NCI-H187 (cell line): ENCODE measurements around the gene EPB41L2.
"Not testable (repeated sequence)": the region's sequence is repeated elsewhere in the genome, so short reads cannot be mapped to it uniquely, and the experiment has no call there.

Source experiments
- DNase-seq, 2 experiments: peaks; one replicate each; lab custom pipeline; 2025; lab: John Stamatoyannopoulos, UW

The EPB41L2 gene

DNA sequence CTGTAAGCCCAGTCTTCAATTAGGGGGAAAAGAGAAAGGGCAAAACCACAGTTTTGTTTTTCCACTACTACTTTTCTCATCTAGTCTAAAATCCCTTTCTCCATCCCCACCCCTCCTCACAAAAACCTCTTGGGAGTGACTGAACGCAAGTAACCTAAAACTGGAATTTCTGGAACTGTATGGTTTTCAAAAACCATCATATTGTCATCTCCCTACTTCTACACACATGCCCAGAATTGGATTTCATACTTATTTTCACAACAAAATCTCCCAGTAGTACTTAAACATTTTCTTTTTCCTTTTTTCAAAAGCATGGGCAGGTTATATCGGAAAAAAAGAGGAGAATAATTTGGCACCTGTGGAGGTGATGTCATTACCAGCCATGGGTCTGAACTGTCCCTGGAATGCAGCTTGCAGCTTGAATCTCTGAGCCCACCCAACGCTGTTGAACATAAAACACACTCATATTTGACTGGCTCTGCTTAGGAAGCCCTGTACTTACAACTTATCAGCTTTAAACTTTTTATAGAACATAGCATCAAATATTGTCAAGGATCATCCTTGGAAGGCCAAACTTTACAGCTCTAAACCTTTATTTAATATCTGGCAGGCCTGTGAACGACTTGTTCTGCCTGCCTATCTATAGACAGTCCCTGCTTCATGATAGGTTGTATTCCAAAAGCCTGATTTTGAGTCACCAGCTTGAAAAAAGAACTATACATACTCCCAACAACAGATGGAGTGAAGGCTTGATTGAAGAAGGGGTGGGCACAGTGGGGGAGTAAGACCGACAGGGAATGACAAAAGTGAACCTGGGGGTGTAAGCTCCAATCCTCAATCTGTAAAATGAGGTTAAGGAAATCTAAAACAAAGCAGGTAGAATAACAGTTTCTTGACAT lies 59.3 kb downstream of the EPB41L2 start:
- no peak for DNase-seq

- no peak for DNase-seq
Measured at GRCh38 chr6:131002661-131002980, 60.4 kb downstream of the EPB41L2 start.

DNA sequence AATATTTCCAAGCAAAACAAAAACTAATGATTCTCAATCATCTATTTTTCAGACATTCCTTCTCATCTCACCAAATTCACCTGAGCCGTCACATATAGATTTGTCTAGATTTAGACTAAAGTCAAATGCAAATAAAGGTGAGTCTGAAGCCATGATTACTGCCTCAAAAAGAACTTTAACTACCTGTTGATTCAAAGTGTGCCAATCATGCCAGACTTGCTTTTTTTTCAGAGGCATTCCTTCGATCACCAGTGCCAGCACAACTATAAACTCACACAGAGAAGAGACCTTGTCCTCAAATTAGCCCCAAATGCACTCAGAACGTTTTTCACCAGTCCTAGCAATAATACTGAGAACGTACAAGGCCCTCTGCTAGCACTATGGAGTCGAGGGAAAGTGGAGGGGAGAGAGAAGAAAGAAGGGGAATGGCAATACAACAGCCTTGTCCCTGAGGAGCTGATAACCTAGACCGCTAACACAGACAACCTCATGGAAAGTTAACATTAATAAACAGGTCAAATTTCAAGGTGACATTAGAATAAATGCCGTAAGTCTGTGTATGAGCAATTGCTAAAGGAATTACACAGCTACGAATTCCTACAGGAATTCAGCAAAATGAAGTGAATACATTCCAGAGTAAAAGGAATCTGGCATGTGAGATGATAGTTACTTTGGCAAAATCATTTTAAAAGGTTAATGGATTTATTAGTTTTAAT lies 60.9 kb downstream of the EPB41L2 start:
- no peak for DNase-seq

DNA sequence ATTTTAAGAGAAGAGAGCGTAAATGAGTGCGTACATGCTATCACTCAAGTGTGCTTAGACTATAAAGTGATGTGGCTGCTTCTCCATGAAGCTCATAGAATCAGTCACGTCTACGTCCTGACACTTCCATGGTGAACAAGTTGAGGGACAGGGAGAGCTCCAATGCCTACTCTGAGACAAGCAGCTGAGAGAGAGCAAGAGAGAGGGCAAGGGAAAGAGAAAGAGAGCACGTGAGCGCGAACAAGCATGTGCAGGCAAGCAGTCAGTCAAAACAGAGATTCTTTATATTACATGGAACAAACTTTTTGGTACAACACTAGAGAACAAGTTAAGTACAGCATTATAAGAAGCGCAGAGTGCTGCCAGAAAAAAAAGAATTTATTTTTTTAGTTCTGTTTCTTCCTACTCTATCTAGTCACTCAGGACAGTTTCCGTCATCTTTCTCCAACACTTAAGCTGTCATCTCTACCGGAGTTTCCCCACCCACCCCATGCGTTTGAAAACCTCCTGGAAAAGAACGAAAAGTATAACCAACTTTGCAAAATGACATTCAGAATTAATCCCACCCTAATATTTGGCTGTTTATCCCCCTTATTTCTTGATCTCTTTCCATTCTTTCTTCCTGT lies 61.8 kb downstream of the EPB41L2 start:
- no peak for DNase-seq

DNA sequence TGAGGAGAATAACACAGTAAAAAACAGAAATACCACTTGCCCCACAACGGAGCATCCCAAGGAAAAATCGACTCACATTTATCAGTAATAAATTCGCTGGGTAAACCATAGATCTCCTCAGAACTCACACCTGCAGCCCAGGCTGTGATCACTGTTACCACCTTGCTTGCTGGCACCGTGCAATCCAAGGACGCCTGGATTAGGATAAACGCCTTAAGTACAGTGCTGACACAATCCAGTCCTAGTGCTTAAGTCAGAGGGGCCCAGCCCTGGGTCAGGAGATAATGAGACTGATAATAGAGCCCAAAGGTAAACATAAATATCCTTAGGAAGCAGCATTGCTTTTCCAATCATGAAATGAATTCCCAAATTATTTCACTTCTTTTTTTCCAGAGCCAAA lies 62.5 kb downstream of the EPB41L2 start:
- DNase-seq, result no peak

GRCh38 chr6:130997061-130997753 lies 65.8 kb downstream of the EPB41L2 start:
- no peak for DNase-seq

DNA sequence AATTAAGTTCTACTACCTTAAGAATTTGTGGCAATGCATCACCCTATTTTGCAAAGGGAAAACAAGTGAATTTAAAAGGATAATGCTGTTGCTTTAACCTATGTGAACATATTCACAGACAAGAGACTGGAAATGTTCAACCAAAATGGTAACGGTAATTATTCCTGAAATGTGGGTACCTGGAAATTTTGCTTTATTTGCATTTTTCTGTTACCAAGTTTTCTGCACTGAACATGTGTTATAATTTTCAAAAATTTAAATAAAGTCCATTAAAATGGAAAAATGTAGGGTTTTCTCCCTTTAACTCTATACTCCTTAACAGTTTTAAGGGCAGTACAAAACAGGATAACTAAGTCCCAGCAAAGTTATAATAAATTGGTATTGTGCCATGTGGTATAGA lies 66.4 kb downstream of the EPB41L2 start:
- DNase-seq, result no peak

DNA sequence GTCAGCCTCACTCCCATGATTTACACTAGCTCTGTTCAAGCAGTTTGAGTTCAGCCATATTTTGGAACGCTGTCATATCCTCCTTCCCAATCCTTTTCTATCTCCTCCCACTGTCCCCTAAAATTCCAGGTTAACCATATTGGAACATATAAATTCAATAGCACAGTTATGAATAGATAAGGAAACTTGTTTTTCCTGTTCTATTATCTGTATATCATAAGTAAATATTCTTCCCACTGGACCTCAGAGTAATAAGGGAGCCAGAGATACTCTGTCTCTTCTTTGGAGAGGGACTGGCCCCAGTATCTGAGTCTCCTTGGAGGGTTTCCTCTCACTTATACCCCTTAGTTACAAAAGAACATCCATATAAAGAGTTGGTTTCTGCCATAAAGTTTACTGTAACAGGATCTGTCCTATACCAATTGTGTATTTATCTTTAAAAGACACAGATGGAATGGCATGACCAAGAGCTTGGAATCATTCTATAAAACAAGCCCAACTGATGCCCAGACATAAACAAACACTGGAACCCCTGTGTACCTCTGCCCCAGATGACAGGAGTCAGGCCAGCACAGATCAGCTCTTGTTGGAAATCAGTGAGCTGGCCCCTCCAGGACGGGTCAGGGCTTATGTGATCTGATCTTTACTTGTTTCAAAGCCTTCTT lies 67.1 kb downstream of the EPB41L2 start:
- no peak for DNase-seq

- DNase-seq, result no peak
Measured at GRCh38 chr6:130994319-130995097, 68.5 kb downstream of the EPB41L2 start.

DNA sequence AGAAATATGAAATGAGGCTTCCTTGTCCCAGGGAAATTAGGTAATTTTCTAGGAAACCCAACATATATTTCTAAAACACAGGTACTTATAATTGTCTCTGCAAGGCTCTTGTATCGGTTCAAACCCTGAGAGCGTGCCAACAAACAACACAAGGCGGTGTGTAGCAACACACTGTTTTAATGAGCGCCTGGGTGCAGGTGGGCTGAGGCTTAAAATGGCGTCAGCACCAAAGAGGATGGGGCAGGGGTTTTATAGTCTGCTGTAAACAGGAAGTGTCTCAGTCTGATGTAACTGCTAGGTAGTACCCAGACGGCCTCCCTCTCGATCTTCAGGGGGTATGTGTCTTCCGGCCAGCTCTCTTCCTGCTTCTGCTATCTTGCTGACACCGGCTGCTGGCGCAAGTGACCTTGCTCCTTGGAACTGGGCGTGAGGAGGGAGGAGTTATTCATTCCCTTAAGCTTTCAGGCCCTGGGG lies 69.7 kb downstream of the EPB41L2 start:
- no peak for DNase-seq

GRCh38 chr6:130991422-130992137 lies 71.5 kb downstream of the EPB41L2 start:
- DNase-seq, result no peak

- not testable (repeated sequence) for DNase-seq
Measured at GRCh38 chr6:130987539-130987938, 75.5 kb downstream of the EPB41L2 start.

DNA sequence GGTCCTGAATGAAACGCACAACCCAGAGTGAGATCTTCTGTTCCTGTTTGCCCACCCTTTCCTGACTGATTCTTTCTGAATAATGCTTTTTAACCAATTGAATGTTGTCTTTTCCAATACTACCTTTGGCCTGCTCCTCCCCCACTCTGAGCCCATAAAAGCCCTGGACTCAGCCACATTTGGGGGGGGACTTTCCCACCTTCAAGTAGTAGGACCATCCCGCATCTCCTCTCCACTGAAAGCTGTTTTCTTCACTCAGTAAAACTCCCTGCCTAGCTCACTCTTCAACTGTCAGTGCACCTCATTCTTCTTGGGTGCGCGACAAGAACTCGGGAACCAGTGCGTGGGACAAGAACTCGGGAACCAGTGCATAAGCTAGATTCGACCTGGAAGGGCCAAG lies 77.9 kb downstream of the EPB41L2 start:
- DNase-seq, result no peak

GRCh38 chr6:130982941-130983456 lies 80.0 kb downstream of the EPB41L2 start:
- DNase-seq, result no peak

- DNase-seq, result no peak
Measured at GRCh38 chr6:130982135-130982534, 80.9 kb downstream of the EPB41L2 start.

GRCh38 chr6:130981409-130981808 lies 81.6 kb downstream of the EPB41L2 start:
- no peak for DNase-seq

GRCh38 chr6:130980310-130981032 lies 82.6 kb downstream of the EPB41L2 start:
- DNase-seq, result no peak

DNA sequence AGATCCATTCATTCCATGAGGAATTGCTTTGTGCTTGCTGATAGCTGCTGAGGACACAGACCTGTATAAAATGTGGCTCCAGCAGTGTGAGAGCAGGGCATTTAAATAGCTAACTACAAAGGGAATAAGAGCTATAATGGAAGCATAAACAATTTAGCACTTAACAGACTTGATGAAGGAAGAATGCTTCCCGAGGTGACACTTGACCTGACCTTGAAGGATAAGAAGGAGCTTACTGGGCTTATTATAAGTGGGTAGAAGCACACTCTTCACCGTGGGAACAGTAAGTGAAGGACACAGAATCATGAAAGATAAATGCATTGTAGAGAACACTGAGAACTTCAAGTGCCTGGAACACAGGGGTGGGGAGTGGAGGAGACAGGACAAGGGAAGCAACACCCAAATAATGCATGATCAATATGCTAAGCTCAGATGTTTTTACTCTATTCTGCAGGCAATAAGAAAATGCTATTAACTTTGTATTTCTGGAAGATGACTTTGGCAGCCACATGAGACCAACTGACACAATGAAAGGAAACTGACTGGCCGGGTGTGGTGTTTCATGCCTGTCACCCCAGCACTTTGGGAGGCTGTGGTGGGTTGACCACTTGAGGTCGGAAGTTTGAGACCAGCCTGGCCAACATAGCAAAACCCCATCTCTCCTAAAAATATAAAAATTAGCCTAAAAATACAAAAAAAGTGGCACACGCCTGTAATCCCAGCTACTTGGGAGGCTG lies 84.2 kb downstream of the EPB41L2 start:
- no peak for DNase-seq

GRCh38 chr6:130978180-130978579 lies 84.9 kb downstream of the EPB41L2 start:
- no peak for DNase-seq
